ENCODE measurements around the gene ADRA1B.

The ADRA1B gene

DNA sequence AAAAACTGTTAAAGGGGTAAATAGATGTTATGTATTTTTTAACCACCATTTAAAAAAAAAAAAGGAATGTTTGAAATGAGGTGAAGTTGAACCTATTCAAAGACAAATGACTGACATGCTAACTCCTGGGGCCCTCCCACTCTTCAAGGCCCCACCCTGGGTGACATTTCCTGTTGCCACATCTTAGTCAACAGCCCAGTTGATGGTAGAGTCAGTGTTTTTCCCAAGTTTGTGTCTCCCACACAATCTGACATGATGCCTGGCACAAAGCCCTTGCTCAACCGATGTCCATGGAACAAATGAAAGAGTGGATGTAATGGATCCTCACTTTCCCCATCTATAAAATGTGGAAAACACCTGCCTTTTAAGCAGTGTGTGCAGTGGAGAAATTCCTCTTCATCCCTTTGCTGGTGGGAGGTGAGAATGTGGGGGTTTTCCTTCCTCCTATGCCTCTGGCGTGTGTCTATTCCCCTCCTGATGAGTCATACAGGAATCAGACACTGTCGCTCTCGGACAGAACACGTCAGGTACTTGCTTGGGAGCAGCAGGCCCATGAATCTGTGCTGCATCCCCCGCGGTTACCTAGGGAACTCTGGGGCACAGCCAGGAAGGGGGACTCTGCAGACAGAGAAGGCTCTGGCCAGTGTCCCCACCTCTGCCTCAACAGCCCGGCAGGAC is 13.7 kb upstream of the ADRA1B start:
- DNase-seq: peak; percentile 68

DNA sequence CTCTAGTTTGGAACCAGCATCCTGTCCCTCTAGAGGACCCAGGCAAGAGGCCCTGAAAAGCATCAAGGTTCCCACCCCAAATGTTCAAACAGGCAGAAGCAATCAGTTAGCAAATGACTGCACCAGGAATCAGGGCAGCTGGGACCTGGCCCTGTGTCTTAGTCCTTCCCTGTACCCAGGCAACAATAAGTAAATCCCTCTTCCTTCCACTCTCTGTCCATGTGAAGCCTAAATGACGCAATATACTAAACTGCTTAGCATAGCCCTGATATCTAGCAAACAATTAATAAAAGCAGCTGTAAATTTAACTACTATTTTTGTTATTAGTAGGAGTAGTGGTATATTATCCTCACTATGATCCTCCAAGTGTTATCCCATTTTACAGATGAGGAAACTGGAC is 13.2 kb upstream of the ADRA1B start:
- no peak for DNase-seq

DNA sequence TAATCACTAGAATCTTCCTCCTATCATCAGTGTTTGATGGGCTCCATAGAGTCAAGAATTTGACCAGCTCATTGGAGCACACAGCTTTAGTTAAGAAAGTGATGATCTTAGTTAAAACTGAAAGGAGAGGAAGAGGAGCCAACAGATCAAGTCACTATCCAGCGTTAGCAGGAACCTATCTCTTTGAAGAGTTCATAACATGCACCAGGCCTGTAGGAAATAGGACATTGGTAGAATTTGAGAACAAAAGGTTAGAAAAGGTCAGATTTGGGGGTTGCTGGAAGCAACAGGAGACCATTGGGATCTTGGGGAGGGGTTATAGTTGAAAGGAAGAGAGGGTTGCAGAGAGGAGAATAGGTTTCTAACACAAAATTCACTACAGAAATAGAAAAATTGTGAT is 11.4 kb upstream of the ADRA1B start:
- no peak for DNase-seq

DNA sequence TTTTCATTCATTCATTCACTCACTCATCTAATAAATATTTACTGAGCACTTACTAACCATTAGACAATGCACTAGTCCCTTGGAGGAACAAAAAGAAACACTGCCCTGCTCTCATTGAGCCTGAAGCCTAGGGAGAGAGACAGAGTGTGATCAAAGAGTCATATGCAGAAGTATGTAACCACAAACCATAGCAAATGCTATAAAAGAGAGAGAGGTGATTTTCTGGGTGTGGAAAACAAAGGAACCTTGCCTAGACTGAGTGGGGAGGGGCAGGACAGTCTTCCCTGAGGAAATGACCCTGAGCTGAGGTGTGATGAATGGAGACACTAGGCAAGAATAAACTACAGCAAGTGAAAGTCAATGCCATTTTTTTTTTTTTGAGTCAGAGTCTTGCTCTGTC is 10.8 kb upstream of the ADRA1B start:
- DNase-seq: peak; percentile 96

DNA sequence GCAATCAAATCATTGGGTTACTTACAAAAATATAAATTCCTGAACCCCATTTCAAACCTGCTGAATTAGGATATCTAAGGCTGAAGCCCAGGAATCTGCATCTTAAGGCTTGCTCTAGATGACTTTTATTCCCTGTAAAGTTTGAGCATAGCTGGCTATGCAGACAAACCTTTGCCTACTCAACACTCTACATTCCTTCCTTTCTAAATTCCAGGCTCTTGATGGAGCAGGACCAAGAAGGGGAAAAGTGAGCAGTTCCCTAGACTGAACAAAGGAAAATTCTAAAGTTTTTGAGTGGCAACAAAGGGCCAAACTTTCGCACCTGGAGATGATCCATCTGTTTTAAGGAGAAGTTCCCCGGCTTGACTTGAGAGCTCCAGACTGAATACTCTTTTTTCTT is 9.8 kb upstream of the ADRA1B start:
- DNase-seq: peak; percentile 38

DNA sequence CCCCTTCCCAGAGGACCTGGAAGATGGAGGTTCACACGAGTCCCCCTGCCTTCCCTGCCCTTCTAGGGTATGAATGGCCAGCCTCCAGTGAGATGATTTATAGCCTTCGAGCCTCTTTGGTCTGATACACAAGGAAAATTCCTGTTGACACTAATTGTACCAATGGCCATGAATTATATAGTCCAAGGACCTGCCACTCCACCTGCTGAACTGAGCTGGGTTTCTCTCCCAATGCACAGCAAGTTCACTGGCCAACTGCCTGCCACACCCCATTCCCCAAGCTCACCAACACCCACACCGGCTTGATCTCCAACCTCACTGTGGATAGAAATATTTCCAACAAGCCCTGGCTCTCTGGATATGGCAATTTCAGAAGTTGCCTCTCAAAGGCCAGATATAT is 9.3 kb upstream of the ADRA1B start:
- DNase-seq: no peak

DNA sequence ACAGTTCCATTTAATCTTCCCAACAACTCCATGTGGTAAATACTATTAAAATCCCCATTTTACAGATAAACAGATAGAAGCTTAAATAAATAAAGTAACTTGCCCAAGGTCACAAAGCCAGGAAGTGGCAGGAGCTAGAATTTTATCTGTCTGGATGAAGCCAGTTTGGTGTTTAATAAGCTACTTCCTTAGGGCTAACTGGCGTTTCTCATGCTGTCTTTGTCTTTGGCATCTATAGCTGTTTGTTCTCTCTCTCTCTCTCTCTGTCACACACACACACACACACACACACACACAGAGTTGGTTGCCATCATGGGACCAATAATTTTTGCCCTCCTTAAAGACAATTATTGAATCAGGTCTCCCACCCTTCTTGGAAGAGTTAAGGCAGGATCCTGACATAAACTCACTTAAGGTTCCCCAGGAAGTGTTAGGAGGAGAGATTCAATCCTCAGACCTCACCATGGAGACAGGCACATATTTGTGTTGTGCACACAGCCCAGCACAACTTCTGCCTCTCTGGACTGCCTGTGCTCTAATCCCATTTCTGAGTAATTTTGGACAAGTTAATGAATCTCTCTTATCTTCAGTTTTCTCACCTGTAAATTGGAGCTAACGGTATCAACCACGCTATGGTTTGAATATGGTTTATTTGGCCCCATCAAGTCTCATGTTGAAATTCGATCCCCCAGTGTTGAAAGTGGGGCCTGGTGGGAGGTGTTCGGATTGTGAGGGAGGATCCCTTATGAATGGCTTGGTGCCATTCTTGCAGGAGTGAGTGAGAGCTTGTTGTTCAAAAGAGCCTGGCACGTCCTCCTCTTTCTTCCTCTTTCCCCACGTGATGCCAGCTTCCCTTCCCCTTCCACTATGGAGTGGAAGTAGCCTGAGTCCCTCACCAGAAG is 8.3 kb upstream of the ADRA1B start:
- no peak for DNase-seq

DNA sequence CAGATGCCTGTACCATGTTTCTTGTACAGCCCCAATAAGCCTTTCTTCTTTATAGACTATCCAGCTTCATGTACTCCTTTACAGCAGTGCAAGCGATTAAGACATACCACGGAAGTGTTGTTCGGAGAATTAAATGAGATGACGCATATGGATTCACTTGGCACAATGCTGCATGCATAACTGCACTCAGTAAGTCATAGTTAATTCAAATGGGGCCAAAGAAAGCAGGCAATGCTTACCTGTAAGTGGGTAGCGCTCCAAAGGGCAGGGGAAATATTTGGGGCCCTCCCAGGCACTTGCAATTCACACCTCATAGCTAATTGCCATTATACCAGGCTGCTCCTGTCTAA is 7.7 kb upstream of the ADRA1B start:
- DNase-seq: peak; percentile 62

DNA sequence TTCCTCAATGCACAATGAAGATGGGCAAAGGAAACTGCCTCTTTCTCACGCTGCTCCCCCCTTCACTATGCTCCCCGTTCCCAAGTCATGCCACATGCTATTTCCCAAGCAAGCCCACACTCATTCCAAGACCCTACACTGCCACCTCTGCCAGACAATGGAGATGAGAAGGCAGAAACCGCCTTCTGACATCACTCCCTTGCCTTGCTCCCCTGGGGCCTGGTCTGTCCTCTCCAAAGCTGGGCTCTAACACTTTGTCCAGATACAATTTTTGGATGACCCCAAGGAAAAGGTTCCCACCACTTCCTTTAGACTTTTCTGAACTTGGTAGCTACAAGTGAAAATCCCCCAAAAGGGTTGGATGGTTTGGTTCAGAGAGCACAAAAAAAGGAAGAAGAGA is 7.2 kb upstream of the ADRA1B start:
- DNase-seq: no peak

DNA sequence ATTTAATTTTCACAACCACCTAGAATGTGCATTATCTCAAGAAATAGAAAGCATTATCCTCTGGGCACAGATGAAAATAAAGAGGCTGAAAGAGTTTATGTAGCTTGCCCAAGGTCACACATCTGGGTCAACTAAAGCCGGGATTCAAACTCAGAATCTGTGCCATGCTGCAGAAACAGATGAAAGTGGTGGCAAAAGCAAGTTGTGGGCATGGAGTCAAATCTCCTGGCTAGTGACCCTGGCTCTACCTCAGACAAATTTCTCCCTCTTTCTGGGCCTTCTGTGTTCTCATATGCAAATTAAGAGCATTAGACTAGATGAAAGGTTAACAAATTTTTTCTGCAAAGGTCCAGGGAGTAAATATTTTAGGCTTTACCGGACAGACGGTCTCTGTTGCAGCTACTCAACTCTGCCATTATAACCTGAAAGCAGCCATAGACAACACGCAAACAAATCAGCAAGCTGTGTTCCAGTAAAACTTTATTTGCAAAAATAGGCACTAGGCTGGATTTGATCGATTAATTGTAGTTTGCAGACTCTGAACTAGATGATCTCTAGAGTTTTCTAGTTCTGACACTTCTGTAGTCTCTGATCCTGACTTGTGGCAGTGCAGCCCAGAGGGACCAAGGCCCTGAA is 6.0 kb upstream of the ADRA1B start:
- no peak for DNase-seq

DNA sequence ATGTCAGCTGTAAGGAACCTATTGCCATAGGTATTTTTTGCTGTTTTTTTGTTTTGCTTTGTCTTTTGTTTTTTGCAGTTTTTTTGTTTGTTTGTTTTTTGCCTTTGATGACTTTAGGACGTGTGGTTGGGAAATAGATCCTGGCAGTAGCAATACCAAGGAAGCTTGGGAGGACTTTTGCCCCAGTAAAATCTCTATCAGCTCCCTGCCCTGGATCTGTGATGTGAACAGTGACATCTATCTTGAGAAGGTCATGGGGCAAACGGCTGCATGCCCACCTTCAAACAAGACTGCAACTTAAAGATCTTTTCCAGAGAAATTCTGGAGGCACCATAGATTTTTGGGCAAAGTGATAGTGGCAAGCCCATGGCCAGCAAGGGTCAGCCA is 5.4 kb upstream of the ADRA1B start:
- no peak for DNase-seq

DNA sequence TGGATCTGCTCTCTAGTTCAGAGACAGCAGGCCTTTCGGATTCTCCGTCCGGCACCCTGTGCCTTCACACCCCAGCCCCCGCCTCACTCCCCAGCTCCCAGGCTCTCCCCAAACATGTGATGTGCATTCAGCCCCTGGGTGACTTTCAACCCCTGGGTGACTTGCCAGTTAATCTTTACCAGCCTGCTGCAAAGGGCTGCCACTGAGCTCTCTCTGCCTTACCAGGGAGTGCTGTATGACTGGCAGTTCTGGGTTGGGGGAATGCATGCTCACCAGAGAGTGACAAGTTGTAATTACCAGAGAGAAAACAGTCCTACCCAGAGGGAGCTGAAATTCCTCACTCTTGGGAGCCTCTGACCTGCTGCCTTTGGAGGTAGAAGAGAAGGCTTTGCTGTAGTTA is 4.9 kb upstream of the ADRA1B start:
- no peak for DNase-seq

DNA sequence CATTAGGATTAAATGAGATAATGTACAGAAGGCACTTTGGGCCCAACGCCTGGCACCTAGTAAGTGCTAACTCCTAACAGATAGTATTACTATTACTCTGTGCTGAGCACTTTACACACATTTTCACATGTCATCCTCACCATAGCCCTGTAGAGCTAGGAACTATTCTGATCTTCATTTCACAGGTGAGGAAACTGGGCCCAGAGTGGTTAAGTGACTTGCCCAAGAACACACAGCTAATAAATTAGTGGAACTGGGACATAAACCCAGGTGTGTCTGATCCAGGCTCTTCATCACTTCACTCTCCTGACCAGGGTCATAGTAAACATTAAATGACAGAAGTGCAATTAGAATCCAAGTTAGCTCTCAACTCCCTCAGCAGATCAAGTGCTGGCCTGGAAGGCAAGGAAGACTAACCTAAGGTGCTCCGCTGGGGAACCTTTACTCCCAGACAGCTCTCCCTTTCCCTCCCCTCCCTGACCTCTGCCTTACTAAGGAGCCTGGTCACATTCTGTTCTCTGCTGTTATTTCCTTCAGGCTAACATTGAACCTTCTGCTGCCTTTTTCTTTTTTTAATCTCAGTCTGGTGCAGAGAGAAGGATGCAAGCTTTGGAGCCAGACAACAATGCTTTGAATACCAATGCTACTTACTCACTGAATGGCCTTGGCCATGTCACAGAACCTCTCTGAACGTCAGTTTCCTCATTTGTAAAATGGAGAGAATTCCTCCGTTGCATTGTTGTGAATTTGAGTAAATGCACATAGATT is 4.1 kb upstream of the ADRA1B start:
- peak; percentile 77 for DNase-seq

DNA sequence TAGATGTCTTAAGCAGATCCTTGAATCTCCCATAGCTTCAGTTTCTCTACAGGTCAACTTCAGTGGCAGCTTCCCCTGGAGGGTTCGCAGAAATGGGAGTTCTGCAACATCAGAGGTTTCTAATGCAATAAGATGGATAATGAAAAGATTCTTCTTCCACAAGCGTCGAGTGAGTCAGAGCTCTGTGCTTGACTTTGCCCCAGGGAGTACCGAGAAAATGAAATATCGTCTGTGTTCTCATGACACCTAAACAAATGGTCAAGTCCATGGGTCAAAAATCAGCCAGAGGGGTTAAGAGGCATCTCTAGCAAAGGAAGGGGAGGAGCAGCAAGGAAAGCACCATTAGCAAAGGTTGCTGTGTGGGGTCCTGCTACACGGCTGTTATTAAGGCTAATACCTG is 3.2 kb upstream of the ADRA1B start:
- DNase-seq: peak; percentile 84

DNA sequence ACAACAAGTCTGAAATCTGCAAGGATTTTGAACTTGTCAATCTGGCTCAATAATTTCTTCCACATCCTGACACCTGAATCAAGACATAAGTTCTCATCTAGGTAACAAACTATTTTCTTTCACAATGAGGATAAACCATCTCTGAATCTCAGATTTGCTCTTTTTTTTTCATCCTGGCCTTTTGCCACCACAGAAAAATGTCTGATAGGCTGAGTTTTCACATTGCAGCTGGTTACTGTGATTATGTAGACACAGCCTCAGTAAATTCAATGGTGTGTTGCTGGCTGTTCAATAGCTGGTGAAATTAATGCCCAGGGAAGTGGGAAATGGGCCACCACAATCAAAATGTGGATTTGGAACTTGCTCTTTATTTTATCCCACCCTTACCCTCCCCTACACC is 2.8 kb upstream of the ADRA1B start:
- DNase-seq: peak; percentile 59

DNA sequence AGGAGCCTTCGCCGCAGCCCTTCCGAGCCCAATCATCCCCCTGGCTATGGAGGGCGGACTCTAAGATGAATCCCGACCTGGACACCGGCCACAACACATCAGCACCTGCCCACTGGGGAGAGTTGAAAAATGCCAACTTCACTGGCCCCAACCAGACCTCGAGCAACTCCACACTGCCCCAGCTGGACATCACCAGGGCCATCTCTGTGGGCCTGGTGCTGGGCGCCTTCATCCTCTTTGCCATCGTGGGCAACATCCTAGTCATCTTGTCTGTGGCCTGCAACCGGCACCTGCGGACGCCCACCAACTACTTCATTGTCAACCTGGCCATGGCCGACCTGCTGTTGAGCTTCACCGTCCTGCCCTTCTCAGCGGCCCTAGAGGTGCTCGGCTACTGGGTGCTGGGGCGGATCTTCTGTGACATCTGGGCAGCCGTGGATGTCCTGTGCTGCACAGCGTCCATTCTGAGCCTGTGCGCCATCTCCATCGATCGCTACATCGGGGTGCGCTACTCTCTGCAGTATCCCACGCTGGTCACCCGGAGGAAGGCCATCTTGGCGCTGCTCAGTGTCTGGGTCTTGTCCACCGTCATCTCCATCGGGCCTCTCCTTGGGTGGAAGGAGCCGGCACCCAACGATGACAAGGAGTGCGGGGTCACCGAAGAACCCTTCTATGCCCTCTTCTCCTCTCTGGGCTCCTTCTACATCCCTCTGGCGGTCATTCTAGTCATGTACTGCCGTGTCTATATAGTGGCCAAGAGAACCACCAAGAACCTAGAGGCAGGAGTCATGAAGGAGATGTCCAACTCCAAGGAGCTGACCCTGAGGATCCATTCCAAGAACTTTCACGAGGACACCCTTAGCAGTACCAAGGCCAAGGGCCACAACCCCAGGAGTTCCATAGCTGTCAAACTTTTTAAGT is 819 bp downstream of the ADRA1B start:
- no peak for DNase-seq

DNA sequence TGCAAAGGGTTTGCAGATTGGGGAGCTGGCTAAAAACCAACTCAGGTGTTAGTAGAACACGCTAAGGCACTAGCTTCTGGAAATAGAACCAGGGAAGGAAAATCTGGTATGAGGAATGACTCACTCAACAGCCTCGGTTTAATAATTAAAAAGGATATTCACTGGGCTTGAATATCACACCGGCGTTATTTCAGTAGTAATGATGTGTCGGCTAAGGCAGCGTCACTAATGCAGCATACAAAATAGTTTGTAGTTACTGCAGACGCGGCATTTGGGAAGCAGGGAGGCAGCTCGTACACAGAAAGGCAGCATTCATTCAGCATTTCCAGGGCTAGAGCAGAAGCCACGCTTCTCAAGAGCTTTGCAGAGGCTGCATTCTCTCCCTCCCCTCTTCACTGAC is 1.7 kb downstream of the ADRA1B start:
- DNase-seq: no peak

DNA sequence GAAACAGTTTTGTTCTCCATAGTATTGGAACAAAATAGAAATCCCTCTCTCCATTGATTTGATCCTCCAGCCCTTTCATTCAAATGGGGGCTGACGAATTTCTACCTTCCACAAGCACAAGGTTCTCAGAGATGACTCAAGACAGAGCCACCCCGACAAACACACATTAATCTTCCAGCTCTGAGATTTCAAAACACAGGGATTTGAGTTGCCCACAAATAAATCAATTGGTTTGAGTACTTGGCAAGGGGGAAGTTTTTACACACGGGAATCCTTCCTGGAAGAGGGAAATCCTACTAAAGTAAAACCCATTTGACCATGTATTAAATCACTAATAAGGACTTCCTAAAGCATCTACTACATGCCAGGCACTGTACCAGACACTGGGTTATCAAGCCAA is 5.4 kb downstream of the ADRA1B start:
- peak; percentile 29 for DNase-seq

DNA sequence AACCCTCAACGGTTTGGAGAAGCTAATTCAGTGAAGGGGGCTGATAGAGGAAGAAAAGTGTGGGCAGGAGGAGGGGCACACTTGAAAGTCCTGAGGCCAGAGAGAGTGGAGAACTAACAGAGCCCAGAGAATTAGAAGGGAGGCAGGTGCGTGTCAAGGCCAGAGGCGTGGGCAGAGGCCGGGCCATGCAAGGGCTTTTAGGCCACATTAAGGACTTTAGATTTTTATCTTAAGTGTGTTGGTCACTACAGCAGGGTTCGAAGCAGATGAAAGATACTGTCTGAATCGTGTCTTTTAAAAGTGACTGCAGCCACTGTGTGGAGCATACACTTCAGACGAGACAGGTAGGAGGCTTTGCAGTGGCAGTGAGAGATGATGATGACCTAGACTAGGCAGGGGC is 6.7 kb downstream of the ADRA1B start:
- no peak for DNase-seq

DNA sequence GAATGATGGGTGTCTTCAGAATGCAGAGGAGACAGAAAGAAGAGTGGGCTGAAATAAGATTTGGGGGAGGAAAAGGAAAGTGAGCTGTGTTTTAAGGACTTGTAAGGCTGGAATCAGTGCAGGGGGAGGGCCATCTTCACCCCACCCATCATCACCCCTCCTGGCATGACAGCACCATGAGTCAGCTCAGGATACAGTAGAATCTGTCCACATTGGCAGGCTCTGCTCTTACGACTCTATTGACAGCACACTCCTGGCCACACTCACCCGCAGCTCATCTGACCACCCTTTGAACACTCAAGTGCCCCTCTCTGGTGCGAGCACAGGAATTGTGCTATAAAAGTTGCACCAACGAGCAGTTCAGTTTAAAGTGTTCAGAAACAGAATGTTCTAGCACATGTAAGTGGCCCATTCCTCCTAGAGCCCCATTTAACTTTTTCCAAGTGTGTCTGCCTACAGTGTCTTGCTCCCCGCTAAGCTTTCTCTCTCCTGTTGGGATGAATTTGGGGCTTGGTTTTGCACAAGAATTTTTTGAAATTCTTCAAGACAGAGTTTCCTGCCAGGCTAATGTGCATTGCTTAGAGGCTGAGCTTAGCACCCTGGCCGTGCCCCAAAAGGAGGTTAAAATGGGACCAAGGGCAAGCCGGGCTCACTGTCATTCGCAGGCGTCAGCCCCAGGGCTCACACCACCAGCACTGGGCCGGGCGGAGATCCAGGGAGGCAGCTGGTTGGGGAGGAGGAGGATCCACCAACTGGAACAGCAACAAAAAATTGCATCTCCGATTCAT is 12.0 kb downstream of the ADRA1B start:
- DNase-seq: peak; percentile 85

DNA sequence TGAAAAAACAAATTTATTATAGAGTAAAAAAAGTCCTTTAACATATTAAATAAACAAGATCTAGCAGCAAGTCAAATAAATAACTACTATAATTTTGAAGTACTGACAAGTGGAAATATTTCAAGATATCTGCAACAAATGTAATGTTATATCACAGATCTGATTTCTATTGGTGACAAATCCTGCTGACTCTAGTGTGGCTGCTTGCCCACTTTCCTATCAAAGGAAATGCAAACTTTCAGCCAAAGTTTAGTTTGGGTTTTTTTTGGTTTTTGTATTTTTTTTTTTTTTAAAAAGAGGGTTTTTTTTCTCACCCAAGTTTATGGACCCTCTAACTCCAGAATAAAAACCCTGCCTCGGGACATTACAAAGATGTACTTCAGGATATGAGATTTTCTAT is 12.9 kb downstream of the ADRA1B start:
- peak; percentile 26 for DNase-seq
